GM23338 (cell line): ENCODE measurements around the gene ADAP1. TPM values are rescaled to one million over a fixed set of nuclear protein-coding genes. Genes with fewer than 3 reads are reported as not detected.

Experiments used
- ATAC-seq: fragments of 200-7000 bp; cut with Tn5 transposase; 3 replicates; pipeline ENCODE4 v1.9.1; 2020
- DNase-seq: peaks from one replicate; pipeline ENCODE4 v3.0.0-alpha.2; 2015; ENCODE audit warnings: low spot score
- H2AFZ ChIP-seq: fragments of 200-600 bp; sonication (generic); 2 replicates; pipeline ENCODE4 v1.8.0; 2016; ENCODE audit warnings: antibody characterized with exemption, mild to moderate bottlenecking, moderate library complexity
- H3F3A ChIP-seq: fragments of 200-600 bp; sonication (generic); replicated peaks from 2 replicates; pipeline ENCODE4 v1.8.0; 2017; ENCODE audit warnings: antibody characterized with exemption, mixed run types, low read depth
- H3K27ac ChIP-seq: fragments of 200-600 bp; sonication (generic); 2 replicates; pipeline ENCODE4 v1.6.1; 2016; ENCODE audit warnings: low read depth
- H3K27me3 ChIP-seq: fragments of 200-600 bp; sonication (generic); 2 replicates; pipeline ENCODE4 v1.8.0; 2016; ENCODE audit warnings: mild to moderate bottlenecking, mixed run types, moderate library complexity; ENCODE audit not compliant: insufficient read depth
- H3K36me3 ChIP-seq: fragments of 200-600 bp; sonication (generic); 2 replicates; pipeline ENCODE4 v1.8.0; 2016; ENCODE audit warnings: mild to moderate bottlenecking; ENCODE audit not compliant: insufficient read depth
- H3K4me1 ChIP-seq: fragments of 200-600 bp; sonication (generic); 2 replicates; pipeline ENCODE4 v1.8.0; 2016; ENCODE audit warnings: mild to moderate bottlenecking, moderate library complexity; ENCODE audit not compliant: insufficient read depth
- H3K4me2 ChIP-seq: fragments of 200-600 bp; sonication (generic); 2 replicates; pipeline ENCODE4 v1.7.1; 2017; ENCODE audit warnings: mixed run types
- H3K4me3 ChIP-seq: fragments of 200-600 bp; sonication (generic); 2 replicates; pipeline ENCODE4 v1.6.1; 2016; ENCODE audit warnings: mixed run types
- H3K79me2 ChIP-seq: fragments of 200-600 bp; sonication (generic); replicated peaks from 2 replicates; pipeline ENCODE4 v1.8.0; 2017; ENCODE audit warnings: mild to moderate bottlenecking; ENCODE audit not compliant: insufficient read depth
- H3K9me2 ChIP-seq: fragments of 200-600 bp; sonication (generic); 2 replicates; pipeline ENCODE4 v1.8.0; 2017; ENCODE audit not compliant: insufficient read depth
- H4K20me1 ChIP-seq: fragments of 200-600 bp; sonication (generic); replicated peaks from 2 replicates; pipeline ENCODE4 v1.8.0; 2017; ENCODE audit warnings: mild to moderate bottlenecking; ENCODE audit not compliant: insufficient read depth
- H3K27ac Mint-ChIP-seq: 2 replicates; pipeline ENCODE4 v1.8.0; 2020; ENCODE audit warnings: inconsistent platforms, mild to moderate bottlenecking, moderate library complexity, mixed read lengths
- H3K27me3 Mint-ChIP-seq: 3 replicates; pipeline ENCODE4 v1.8.0; 2022; ENCODE audit warnings: low read depth, mild to moderate bottlenecking, moderate library complexity, mixed read lengths, inconsistent platforms; ENCODE audit not compliant: insufficient read depth, poor library complexity
- H3K36me3 Mint-ChIP-seq: 3 replicates; pipeline ENCODE4 v1.8.0; 2021; ENCODE audit warnings: low read depth, mild to moderate bottlenecking, inconsistent platforms, moderate library complexity, mixed read lengths
- H3K4me1 Mint-ChIP-seq: 3 replicates; pipeline ENCODE4 v1.8.0; 2020; ENCODE audit warnings: mild to moderate bottlenecking, inconsistent platforms, mixed read lengths
- H3K4me3 Mint-ChIP-seq: 3 replicates; pipeline ENCODE4 v1.8.0; 2021; ENCODE audit warnings: moderate library complexity, mild to moderate bottlenecking, inconsistent platforms, mixed read lengths
- H3K9me3 Mint-ChIP-seq: 3 replicates; pipeline ENCODE4 v1.8.0; 2020; ENCODE audit warnings: moderate library complexity, mild to moderate bottlenecking, inconsistent platforms, mixed read lengths
- CREB1 ChIP-seq: fragments of 250-450 bp; sonication (Bioruptor Pico); IDR thresholded peaks from 2 replicates; pipeline ENCODE4 v1.5.0; 2020; ENCODE audit warnings: low read depth, mild to moderate bottlenecking, moderate library complexity
- EZH2phosphoT487 ChIP-seq: fragments of 200-600 bp; sonication (generic); IDR thresholded peaks from one replicate; pipeline ENCODE4 v1.8.1; 2018; ENCODE audit warnings: antibody characterized with exemption; ENCODE audit not compliant: unreplicated experiment
- JUNB ChIP-seq: IDR thresholded peaks from one replicate; pipeline ENCODE4 v1.6.1; 2016; ENCODE audit warnings: antibody characterized with exemption; ENCODE audit not compliant: unreplicated experiment
- POLR2AphosphoS5 ChIP-seq: IDR thresholded peaks from 2 replicates; pipeline ENCODE4 v1.6.1; 2016; ENCODE audit warnings: antibody characterized with exemption, low read depth
- STAT1 ChIP-seq: IDR thresholded peaks from one replicate; pipeline ENCODE4 v1.6.1; 2016; ENCODE audit warnings: antibody characterized with exemption; ENCODE audit not compliant: unreplicated experiment
- ZNF331 ChIP-seq: fragments of 250-450 bp; sonication (Bioruptor Pico); IDR thresholded peaks from 2 replicates; pipeline ENCODE4 v1.5.0; 2020; ENCODE audit warnings: low read depth, mild to moderate bottlenecking, moderate library complexity
- polyA plus RNA-seq: library from polyadenylated mRNA; unstranded; fragments of >200 nt; fragmentation: Nextera tagmentation; extraction: Ambion mirVana; gene quantifications from 2 replicates; pipeline ENCODE4 v1.2.1, GENCODE V29; 2016
- total RNA-seq: library from RNA; depleted of rRNA; stranded (reverse); fragments of >200 nt; shearing (Covaris generic); gene quantifications from 2 replicates; pipeline ENCODE4 v1.2.3, GENCODE V29; 2014
- TF ChIP-seq, protein P1 (sequence below): IDR thresholded peaks from 2 replicates; pipeline ENCODE4 v1.6.1; 2016; ENCODE audit warnings: antibody characterized with exemption
- TF ChIP-seq, protein P2 (sequence below): fragments of 250-450 bp; sonication (Bioruptor Pico); IDR thresholded peaks from 2 replicates; pipeline ENCODE4 v1.5.0; 2020; ENCODE audit warnings: mild to moderate bottlenecking, moderate library complexity

Gene ADAP1
- total and polyA plus RNA-seq, 2 experiments from 2014 or later = 2.2 to 9.6 TPM

DNA sequence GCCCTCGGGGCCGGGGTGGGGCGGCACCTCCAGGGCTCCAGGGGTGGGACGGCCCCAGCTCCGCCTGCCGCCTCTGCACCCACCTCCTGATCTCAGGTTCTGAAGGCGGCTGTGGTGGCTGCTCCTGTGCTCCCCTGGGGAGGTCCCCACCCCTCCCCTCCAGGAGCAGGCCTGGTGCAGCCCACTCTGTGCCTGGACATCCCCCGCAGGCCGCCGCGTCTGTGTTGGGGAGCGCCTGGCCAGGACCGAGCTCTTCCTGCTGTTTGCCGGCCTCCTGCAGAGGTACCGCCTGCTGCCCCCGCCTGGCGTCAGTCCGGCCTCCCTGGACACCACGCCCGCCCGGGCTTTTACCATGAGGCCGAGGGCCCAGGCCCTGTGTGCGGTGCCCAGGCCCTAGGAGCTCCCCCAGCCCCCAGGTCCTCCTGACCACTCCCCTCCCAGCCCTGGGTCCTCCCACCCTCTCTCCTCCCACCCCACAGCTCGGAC, 34.0 kb upstream of the ADAP1 start:
- no peaks in the 10 kb centered on the region for H3K9me2 ChIP-seq
- no peaks in the 10 kb centered on the region for H3K4me1 ChIP-seq
- no peaks in the 10 kb centered on the region for H3K79me2 ChIP-seq
- H3K4me2 ChIP-seq = no peak overlapping the region
- no peaks in the 10 kb centered on the region for H3K36me3 ChIP-seq
- no peaks in the 10 kb centered on the region for H4K20me1 ChIP-seq
- no peak for TF ChIP-seq POLR2AphosphoS5
- no peak for TF ChIP-seq CREB1 (CRISPR knock-in tag)
- TF ChIP-seq ZNF331 (CRISPR knock-in tag) = no peak
- TF ChIP-seq, protein P1, sequence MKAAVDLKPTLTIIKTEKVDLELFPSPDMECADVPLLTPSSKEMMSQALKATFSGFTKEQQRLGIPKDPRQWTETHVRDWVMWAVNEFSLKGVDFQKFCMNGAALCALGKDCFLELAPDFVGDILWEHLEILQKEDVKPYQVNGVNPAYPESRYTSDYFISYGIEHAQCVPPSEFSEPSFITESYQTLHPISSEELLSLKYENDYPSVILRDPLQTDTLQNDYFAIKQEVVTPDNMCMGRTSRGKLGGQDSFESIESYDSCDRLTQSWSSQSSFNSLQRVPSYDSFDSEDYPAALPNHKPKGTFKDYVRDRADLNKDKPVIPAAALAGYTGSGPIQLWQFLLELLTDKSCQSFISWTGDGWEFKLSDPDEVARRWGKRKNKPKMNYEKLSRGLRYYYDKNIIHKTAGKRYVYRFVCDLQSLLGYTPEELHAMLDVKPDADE = no peak
- no peak for TF ChIP-seq EZH2phosphoT487
- no peak for TF ChIP-seq JUNB
- TF ChIP-seq STAT1 = no peak
- TF ChIP-seq, protein P2, sequence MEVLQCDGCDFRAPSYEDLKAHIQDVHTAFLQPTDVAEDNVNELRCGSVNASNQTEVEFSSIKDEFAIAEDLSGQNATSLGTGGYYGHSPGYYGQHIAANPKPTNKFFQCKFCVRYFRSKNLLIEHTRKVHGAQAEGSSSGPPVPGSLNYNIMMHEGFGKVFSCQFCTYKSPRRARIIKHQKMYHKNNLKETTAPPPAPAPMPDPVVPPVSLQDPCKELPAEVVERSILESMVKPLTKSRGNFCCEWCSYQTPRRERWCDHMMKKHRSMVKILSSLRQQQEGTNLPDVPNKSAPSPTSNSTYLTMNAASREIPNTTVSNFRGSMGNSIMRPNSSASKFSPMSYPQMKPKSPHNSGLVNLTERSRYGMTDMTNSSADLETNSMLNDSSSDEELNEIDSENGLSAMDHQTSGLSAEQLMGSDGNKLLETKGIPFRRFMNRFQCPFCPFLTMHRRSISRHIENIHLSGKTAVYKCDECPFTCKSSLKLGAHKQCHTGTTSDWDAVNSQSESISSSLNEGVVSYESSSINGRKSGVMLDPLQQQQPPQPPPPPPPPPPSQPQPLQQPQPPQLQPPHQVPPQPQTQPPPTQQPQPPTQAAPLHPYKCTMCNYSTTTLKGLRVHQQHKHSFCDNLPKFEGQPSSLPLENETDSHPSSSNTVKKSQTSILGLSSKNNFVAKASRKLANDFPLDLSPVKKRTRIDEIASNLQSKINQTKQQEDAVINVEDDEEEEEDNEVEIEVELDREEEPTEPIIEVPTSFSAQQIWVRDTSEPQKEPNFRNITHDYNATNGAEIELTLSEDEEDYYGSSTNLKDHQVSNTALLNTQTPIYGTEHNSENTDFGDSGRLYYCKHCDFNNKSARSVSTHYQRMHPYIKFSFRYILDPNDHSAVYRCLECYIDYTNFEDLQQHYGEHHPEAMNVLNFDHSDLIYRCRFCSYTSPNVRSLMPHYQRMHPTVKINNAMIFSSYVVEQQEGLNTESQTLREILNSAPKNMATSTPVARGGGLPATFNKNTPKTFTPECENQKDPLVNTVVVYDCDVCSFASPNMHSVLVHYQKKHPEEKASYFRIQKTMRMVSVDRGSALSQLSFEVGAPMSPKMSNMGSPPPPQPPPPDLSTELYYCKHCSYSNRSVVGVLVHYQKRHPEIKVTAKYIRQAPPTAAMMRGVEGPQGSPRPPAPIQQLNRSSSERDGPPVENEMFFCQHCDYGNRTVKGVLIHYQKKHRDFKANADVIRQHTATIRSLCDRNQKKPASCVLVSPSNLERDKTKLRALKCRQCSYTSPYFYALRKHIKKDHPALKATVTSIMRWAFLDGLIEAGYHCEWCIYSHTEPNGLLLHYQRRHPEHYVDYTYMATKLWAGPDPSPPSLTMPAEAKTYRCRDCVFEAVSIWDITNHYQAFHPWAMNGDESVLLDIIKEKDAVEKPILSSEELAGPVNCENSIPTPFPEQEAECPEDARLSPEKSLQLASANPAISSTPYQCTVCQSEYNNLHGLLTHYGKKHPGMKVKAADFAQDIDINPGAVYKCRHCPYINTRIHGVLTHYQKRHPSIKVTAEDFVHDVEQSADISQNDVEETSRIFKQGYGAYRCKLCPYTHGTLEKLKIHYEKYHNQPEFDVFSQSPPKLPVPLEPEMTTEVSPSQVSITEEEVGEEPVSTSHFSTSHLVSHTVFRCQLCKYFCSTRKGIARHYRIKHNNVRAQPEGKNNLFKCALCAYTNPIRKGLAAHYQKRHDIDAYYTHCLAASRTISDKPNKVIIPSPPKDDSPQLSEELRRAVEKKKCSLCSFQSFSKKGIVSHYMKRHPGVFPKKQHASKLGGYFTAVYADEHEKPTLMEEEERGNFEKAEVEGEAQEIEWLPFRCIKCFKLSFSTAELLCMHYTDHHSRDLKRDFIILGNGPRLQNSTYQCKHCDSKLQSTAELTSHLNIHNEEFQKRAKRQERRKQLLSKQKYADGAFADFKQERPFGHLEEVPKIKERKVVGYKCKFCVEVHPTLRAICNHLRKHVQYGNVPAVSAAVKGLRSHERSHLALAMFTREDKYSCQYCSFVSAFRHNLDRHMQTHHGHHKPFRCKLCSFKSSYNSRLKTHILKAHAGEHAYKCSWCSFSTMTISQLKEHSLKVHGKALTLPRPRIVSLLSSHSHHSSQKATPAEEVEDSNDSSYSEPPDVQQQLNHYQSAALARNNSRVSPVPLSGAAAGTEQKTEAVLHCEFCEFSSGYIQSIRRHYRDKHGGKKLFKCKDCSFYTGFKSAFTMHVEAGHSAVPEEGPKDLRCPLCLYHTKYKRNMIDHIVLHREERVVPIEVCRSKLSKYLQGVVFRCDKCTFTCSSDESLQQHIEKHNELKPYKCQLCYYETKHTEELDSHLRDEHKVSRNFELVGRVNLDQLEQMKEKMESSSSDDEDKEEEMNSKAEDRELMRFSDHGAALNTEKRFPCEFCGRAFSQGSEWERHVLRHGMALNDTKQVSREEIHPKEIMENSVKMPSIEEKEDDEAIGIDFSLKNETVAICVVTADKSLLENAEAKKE (CRISPR knock-in tag) = no peak
- no peak; the same call in 1 of the 3 replicates for ATAC-seq
- H2AFZ ChIP-seq = no peak overlapping the region
- H3F3A ChIP-seq = no peaks in the 10 kb centered on the region
- no peak overlapping the region for H3K4me3 ChIP-seq
- DNase-seq = no peak
- Mint-ChIP-seq H3K27me3 (peaks cover 14% of the 10 kb centered on the region), H3K4me3 (no peak overlapping the region), H3K4me1 (no peaks in the 10 kb centered on the region), H3K36me3 (no peaks in the 10 kb centered on the region), H3K9me3 (no peaks in the 10 kb centered on the region), H3K27ac (no peak overlapping the region)
- H3K27me3 ChIP-seq = no peaks in the 10 kb centered on the region
- no peak overlapping the region for H3K27ac ChIP-seq
